Neural cell (in vitro differentiated cells): ENCODE data around the gene FHOD1. TPM values are rescaled to one million over a fixed set of nuclear protein-coding genes. Genes with fewer than 3 reads are reported as not detected.

Experiments
- H2AFZ ChIP-seq: fragments of 200-600, 300-800 bp; sonication (generic), shearing (Covaris generic); 2 replicates; pipeline ENCODE4 v1.6.0; 2014; ENCODE audit warnings: low read depth, mild to moderate bottlenecking, antibody characterized with exemption, low read length, moderate library complexity
- H3F3A ChIP-seq: fragments of 200-600 bp; shearing (Covaris generic); 2 replicates; pipeline ENCODE4 v1.6.1; 2016; ENCODE audit warnings: mild to moderate bottlenecking, moderate library complexity, mixed read lengths, antibody characterized with exemption, low read length; ENCODE audit not compliant: insufficient read depth, poor library complexity, severe bottlenecking
- H3K27ac ChIP-seq: fragments of 200-600, 300-800 bp; sonication (generic), shearing (Covaris generic); 2 replicates; pipeline ENCODE4 v1.5.1; 2014; ENCODE audit warnings: mild to moderate bottlenecking, low read length, moderate library complexity
- H3K27me3 ChIP-seq: fragments of 300-800, 200-600 bp; sonication (generic), shearing (Covaris generic); 2 replicates; pipeline ENCODE4 v1.6.0; 2014; ENCODE audit warnings: mild to moderate bottlenecking, low read depth, low read length, moderate library complexity; ENCODE audit not compliant: insufficient read depth
- H3K36me3 ChIP-seq: fragments of 300-800, 200-600 bp; sonication (generic), shearing (Covaris generic); 2 replicates; pipeline ENCODE4 v1.5.1; 2014; ENCODE audit warnings: mild to moderate bottlenecking, antibody characterized with exemption, low read length, moderate library complexity; ENCODE audit not compliant: insufficient read depth
- H3K4me2 ChIP-seq: fragments of 300-800, 200-600 bp; sonication (generic), shearing (Covaris generic); 2 replicates; pipeline ENCODE4 v1.6.0; 2014; ENCODE audit warnings: mild to moderate bottlenecking, low read length
- H3K4me3 ChIP-seq: fragments of 300-800, 200-600 bp; sonication (generic), shearing (Covaris generic); 2 replicates; pipeline ENCODE4 v1.5.1; 2014; ENCODE audit warnings: mild to moderate bottlenecking, low read length, moderate library complexity
- H3K79me2 ChIP-seq: fragments of 200-600 bp; shearing (Covaris generic); replicated peaks from 2 replicates; pipeline ENCODE4 v1.6.0; 2014; ENCODE audit warnings: mild to moderate bottlenecking, low read length, moderate library complexity; ENCODE audit not compliant: insufficient read depth
- H3K9ac ChIP-seq: fragments of 300-800, 200-600 bp; sonication (generic), shearing (Covaris generic); 2 replicates; pipeline ENCODE4 v1.6.1; 2016; ENCODE audit warnings: mild to moderate bottlenecking, low read length, mixed read lengths
- H3K9me2 ChIP-seq: fragments of 200-600 bp; shearing (Covaris generic); 2 replicates; pipeline ENCODE4 v1.6.1; 2016; ENCODE audit warnings: mild to moderate bottlenecking, low read length, mixed read lengths; ENCODE audit not compliant: insufficient read depth
- H3K9me3 ChIP-seq: fragments of 200-600, 300-800 bp; sonication (generic), shearing (Covaris generic); 2 replicates; pipeline ENCODE4 v1.6.1; 2016; ENCODE audit warnings: mild to moderate bottlenecking, mixed run types, low read length, moderate library complexity, mixed read lengths
- H4K20me1 ChIP-seq: fragments of 200-600 bp; shearing (Covaris generic); 2 replicates; pipeline ENCODE4 v1.6.1; 2016; ENCODE audit warnings: mild to moderate bottlenecking, mixed run types; ENCODE audit not compliant: insufficient read depth
- EP300 ChIP-seq: fragments of 450-650 bp; conservative IDR thresholded peaks from 2 replicates; pipeline ENCODE4 v1.6.1; 2014; ENCODE audit warnings: antibody characterized with exemption, mild to moderate bottlenecking, moderate library complexity; ENCODE audit not compliant: poor library complexity, severe bottlenecking
- EZH2 ChIP-seq: fragments of 200-600, 300-800 bp; shearing (Covaris generic), sonication (generic); IDR thresholded peaks from 2 replicates; pipeline ENCODE4 v1.6.1; 2014; ENCODE audit warnings: antibody characterized with exemption, low read length, borderline replicate concordance, mild to moderate bottlenecking; ENCODE audit not compliant: insufficient read depth, poor library complexity, severe bottlenecking
- MXI1 ChIP-seq: fragments of 450-650 bp; conservative IDR thresholded peaks from 2 replicates; pipeline ENCODE4 v1.6.1; 2014; ENCODE audit warnings: antibody characterized with exemption, mild to moderate bottlenecking; ENCODE audit not compliant: poor library complexity, severe bottlenecking
- POLR2AphosphoS5 ChIP-seq: IDR thresholded peaks from 2 replicates; pipeline ENCODE4 v1.6.1; 2012
- RAD21 ChIP-seq: fragments of 450-650 bp; conservative IDR thresholded peaks from 2 replicates; pipeline ENCODE4 v1.6.1; 2014; ENCODE audit warnings: antibody characterized with exemption, mild to moderate bottlenecking, moderate library complexity
- SMC3 ChIP-seq: fragments of 450-650 bp; conservative IDR thresholded peaks from 2 replicates; pipeline ENCODE4 v1.6.1; 2014; ENCODE audit warnings: antibody characterized with exemption, mild to moderate bottlenecking, moderate library complexity; ENCODE audit not compliant: poor library complexity
- TAF1 ChIP-seq: IDR thresholded peaks from 2 replicates; pipeline ENCODE4 v1.6.1; 2012; ENCODE audit warnings: low read depth
- polyA plus RNA-seq: library from polyadenylated mRNA; depleted of rRNA; stranded (reverse); fragments of >200 nt; gene quantifications from 2 replicates; pipeline ENCODE4 v1.2.3, GENCODE V29; 2014
- TF ChIP-seq, protein P1 (sequence below): fragments of 450-650 bp; IDR thresholded peaks from 2 replicates; pipeline ENCODE4 v1.5.1; 2014; ENCODE audit warnings: antibody characterized with exemption, mild to moderate bottlenecking, moderate library complexity; ENCODE audit not compliant: poor library complexity, severe bottlenecking
- TF ChIP-seq, protein P2 (sequence below): IDR thresholded peaks from 2 replicates; pipeline ENCODE4 v1.6.1; 2012; ENCODE audit warnings: borderline replicate concordance

Gene FHOD1
- polyA plus RNA-seq, 1 donor from 2014 or later: 6.3 TPM

DNA sequence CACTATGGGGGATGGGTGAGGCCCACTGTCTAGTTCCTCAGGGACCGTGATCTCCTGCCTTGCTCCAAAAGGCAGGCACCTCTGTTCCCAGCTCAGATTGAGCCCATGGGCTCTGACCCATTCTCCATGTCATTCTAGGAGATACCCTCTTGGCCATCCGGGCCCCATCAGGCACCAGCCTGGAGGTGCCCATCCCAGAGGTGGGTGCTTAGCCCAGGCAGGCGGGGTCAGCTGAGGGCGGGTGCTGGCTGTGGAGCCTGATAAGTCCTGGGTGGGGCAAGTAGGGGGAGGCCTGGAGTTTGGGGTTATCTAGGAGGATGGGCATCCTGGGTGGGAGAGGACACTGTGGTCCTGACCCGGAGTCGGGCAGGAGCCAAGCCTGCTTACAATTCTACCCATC lies 53.0 kb downstream of the FHOD1 start:
- no peaks in the 10 kb centered on the region for H3K27me3 ChIP-seq

DNA sequence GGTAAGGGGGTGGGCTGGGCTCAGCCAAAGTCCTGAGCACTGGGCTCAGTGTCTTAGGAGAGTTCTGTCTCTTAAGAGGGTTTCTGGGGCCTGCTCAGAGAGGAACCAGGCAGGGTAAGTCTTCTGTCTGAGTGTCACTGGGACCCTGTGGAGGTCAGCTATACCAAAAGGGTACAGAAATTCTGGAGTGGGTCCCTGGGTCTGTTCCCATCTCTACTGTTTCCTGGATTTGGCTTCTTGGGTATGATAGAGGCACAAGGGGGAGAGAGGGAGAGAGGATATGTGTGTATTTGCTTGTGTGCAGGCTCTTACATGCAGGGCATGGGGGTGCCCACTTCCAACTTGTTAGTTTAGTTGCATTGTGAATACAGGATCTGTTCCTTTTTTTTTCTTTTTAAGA lies 53.7 kb downstream of the FHOD1 start:
- H3K27ac ChIP-seq: no peak overlapping the region
- H3K27me3 ChIP-seq: no peaks in the 10 kb centered on the region
- H3K36me3 ChIP-seq: no peaks in the 10 kb centered on the region
- H3F3A ChIP-seq: no peaks in the 10 kb centered on the region
- peak overlapping the region; percentile 100 for H3K4me3 ChIP-seq
- TF ChIP-seq EZH2 (no peak), RAD21 (no peak), SMC3 (no peak), MXI1 (no peak), POLR2AphosphoS5 (no peak), TAF1 (no peak), EP300 (no peak)
- TF ChIP-seq, protein P1, sequence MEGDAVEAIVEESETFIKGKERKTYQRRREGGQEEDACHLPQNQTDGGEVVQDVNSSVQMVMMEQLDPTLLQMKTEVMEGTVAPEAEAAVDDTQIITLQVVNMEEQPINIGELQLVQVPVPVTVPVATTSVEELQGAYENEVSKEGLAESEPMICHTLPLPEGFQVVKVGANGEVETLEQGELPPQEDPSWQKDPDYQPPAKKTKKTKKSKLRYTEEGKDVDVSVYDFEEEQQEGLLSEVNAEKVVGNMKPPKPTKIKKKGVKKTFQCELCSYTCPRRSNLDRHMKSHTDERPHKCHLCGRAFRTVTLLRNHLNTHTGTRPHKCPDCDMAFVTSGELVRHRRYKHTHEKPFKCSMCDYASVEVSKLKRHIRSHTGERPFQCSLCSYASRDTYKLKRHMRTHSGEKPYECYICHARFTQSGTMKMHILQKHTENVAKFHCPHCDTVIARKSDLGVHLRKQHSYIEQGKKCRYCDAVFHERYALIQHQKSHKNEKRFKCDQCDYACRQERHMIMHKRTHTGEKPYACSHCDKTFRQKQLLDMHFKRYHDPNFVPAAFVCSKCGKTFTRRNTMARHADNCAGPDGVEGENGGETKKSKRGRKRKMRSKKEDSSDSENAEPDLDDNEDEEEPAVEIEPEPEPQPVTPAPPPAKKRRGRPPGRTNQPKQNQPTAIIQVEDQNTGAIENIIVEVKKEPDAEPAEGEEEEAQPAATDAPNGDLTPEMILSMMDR: no peak
- TF ChIP-seq, protein P2, sequence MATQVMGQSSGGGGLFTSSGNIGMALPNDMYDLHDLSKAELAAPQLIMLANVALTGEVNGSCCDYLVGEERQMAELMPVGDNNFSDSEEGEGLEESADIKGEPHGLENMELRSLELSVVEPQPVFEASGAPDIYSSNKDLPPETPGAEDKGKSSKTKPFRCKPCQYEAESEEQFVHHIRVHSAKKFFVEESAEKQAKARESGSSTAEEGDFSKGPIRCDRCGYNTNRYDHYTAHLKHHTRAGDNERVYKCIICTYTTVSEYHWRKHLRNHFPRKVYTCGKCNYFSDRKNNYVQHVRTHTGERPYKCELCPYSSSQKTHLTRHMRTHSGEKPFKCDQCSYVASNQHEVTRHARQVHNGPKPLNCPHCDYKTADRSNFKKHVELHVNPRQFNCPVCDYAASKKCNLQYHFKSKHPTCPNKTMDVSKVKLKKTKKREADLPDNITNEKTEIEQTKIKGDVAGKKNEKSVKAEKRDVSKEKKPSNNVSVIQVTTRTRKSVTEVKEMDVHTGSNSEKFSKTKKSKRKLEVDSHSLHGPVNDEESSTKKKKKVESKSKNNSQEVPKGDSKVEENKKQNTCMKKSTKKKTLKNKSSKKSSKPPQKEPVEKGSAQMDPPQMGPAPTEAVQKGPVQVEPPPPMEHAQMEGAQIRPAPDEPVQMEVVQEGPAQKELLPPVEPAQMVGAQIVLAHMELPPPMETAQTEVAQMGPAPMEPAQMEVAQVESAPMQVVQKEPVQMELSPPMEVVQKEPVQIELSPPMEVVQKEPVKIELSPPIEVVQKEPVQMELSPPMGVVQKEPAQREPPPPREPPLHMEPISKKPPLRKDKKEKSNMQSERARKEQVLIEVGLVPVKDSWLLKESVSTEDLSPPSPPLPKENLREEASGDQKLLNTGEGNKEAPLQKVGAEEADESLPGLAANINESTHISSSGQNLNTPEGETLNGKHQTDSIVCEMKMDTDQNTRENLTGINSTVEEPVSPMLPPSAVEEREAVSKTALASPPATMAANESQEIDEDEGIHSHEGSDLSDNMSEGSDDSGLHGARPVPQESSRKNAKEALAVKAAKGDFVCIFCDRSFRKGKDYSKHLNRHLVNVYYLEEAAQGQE: no peak
- peaks cover 15% of the 10 kb centered on the region for H3K79me2 ChIP-seq
- no peaks in the 10 kb centered on the region for H3K9me3 ChIP-seq
- H4K20me1 ChIP-seq: no peaks in the 10 kb centered on the region
- peak overlapping the region; percentile 89 for H3K9ac ChIP-seq
- peak overlapping the region; percentile 86 for H3K4me2 ChIP-seq
- H2AFZ ChIP-seq: no peak overlapping the region
- H3K9me2 ChIP-seq: no peaks in the 10 kb centered on the region

More for the DNA sequence above, 53.0 kb downstream of the FHOD1 start:
- no peak overlapping the region for H2AFZ ChIP-seq
- no peak overlapping the region for H3K27ac ChIP-seq
- no peak overlapping the region for H3K9ac ChIP-seq
- H4K20me1 ChIP-seq: no peaks in the 10 kb centered on the region
- H3K79me2 ChIP-seq: peaks cover 15% of the 10 kb centered on the region
- no peaks in the 10 kb centered on the region for H3F3A ChIP-seq
- no peak overlapping the region for H3K4me2 ChIP-seq
- H3K9me2 ChIP-seq: no peaks in the 10 kb centered on the region
- no peaks in the 10 kb centered on the region for H3K36me3 ChIP-seq
- H3K9me3 ChIP-seq: no peaks in the 10 kb centered on the region
- H3K4me3 ChIP-seq: no peak overlapping the region
- TF ChIP-seq EZH2: no peak
- TF ChIP-seq EP300: no peak
- no peak for TF ChIP-seq POLR2AphosphoS5
- TF ChIP-seq, protein P1: no peak
- TF ChIP-seq SMC3: no peak
